Activated CD8-positive, alpha-beta memory T cell treated with anti-CD3 and anti-CD28 coated beads, Interleukin-2, amount 50 U/mL, for 48 hours (primary cell): Measurements from ENCODE around the gene CFAP45.

Source experiments
- DNase-seq: peaks from one replicate; pipeline ENCODE4 v3.0.0-alpha.2; 2020

The CFAP45 gene, protein sequence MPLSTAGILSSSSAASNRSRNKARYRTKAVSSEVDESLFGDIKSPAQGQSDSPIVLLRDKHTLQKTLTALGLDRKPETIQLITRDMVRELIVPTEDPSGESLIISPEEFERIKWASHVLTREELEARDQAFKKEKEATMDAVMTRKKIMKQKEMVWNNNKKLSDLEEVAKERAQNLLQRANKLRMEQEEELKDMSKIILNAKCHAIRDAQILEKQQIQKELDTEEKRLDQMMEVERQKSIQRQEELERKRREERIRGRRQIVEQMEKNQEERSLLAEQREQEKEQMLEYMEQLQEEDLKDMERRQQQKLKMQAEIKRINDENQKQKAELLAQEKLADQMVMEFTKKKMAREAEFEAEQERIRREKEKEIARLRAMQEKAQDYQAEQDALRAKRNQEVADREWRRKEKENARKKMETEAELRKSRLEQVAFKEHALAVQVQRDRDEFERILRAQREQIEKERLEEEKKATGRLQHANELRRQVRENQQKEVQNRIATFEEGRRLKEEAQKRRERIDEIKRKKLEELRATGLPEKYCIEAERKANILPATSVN

DNA sequence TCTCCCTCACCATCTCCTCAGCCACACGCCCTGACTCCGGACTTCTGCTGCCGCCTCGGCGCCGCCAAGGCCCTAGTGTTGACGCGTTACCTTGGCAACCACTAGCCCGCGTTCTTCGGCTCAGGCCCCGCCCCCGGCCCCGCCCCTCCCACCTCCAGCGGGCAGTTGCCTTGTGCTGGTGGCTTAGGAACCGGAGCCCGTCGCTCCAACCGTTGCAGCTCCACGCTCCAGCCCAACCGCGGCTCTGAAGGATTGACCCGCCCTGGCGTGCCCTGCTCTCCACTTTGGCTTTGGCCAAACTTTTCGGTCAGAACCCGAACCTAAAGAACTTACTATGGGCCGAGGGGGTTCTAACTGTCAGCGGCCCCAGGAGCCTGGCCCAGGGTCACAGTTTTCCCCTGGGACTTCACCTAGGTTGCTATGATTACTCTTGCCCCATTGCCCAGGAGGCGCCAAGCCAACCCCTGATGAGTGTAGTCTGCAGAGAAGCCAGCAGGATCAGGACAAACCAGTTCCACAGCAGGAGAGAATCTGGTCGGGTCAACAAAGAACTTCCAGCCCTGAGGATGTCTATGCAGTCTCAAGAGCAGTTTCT is at the start of gene CFAP45:
Gene CFAP45 (minus strand): TSS at position 80 of the 595 bp plus-strand sequence. CDS start 67 bp downstream, at position 13.
- DNase-seq = no peak

DNA sequence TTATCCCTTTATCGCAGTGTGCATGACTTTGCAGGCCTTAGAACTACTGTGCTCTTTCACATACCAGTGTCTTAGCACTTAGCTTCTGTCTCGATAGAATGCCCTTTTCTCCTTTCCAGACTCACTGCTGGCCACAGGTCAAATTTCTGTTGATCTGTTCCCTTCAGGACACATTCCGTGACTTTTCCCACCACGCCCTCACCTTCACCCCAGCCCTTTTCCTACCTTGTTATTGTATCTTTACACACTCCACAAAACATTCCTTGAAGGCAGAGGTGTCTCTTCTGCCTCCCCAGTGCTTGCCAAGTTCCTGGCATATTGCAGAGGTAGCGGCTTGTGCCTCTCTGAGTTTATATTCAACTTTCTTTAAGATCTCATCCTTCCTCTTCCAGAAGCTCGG is 49.2 kb upstream of the CFAP45 start:
- DNase-seq = no peak

DNA sequence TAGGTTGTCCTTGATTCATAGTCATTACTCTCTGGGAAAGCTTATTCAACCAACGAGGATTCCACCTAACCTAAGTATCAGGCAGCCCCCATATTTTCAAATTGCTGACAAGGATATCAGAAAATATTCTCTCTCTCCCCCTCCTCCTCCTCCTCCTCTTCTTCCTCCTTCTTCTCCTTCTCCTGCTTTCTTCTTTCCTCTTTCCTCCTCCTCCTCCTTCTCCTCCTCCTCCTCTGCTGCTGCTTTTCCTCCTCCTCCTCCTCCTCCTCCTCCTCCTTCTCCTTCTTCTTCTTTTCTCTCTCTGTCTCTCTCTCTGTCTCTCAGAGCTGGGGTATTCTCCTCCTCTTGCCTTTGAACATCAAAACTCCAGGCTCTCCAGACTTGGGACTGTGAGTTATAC is 48.0 kb upstream of the CFAP45 start:
- DNase-seq = no peak

DNA sequence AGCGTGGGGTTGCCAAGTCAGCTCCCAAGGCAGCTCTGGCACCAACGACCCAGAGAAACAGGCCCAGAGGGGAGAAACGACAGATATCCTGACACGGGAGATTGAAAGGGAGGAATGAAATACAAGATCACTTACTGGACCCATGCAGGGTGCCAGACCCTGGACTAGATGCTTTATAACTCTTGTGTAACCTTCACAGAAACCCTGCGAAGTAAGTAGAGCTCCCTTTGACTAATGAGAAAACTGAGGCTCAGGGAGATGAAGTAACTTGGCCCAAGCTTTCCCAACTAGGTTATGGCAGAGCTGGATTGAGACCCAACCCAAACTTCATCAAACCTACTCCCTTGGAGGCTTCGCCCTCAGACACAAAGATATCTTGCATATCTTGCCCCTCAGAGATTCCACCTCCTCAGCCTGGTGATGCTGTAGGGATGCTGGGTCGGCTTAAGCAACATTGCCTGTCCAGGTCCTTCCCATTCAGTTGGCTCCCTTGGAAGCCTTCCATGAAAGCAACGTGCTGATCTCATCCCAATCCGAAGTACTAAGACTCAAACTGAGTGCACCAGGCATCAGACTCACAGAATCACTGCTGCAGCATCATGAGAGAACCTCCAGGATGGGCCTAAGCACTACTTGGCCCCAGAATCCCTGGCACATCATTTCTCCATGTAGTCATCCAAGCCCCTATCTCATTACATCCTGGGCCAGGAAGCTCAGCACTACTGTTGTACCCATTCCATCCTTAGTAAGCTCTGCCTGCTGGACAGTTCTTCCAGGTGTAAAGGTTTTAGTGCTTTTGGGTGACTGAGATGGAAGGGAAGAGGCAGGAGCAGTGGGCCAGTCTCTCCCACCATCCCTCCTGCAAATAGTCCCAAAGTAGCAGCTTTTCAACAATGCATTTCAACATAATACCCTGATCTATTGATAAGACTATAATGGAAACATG is 46.5 kb upstream of the CFAP45 start:
- peak; percentile 36 for DNase-seq

DNA sequence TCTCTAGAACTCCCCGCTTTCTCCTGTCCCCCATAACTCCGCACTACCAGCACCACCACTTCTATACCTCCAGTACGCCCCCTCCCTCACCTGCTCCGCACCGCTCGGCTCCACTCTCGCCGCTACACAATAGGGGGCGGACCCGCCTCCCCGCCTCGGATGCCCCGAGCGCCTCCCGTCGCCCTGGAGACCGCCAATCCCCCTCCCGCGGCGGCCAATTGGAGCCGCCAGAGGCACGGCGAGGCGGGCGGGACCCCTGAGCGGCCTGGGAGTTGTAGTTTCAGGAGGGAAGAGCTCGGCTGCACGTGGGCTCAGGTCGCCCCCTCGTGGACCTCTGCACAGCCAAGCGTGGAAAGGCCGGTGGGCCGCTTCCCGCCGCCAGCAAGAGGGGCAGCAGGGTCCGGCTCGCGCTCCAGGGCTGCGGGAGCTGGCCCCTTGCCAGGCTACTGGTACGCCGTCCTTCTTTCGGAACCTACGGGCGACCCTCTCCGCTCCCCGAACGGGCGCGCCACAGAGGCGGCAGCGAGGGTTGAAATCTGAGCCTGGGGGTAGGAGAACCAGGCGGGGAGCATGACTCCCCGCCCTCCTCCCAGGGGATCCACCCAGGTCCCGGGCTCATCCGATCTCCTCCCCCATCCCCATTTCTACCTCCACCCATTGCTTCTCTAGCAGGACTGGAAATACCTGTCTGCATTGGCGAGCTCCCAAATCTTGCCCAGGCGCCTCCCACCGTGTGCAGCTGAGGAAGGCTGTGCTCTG is 45.7 kb upstream of the CFAP45 start, which contains the start of gene IGSF9:
Gene IGSF9 (minus strand): TSS at position 131 of the 759 bp plus-strand sequence. CDS start 2,159 bp downstream, outside the sequence.
- peak; percentile 86 for DNase-seq

DNA sequence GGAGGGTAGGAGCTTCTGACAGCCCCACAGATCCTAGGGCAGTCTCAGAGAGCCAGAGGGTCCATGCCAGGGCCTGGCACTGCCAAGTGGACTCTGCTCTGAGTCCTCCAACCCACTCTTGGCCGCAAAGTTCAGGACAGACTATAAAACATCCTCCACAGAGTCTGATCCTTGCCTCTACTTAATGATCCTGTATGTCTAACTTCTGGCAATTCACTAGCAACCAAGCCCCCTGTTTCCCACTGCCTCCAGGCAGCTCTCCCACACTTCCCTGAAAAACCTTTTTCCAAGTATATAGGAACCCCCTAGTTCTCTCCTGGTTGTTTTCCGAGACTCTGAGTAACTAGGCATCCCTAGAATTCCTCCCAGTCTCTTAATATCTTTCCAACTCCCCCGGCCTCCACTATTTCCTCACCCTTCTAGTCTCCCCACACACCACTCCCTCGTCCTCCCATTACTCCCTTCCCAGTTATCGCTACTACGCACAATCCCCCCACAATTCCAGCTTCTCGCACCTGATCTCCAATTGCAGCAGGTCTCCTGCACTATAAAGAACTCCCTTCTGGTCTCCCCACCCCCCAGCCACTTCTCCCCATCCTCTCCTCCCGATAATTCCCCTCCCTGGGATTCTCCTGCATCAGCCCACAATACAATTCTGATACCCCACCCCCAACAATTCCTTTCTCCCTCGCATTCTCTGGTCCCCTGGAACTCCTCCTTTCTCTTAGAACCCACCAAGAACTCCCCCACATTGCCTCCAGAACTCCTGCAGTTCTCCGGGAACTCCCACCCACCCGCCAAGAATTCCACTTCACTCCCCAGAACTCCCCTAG is 44.9 kb upstream of the CFAP45 start:
- DNase-seq = peak; percentile 42

DNA sequence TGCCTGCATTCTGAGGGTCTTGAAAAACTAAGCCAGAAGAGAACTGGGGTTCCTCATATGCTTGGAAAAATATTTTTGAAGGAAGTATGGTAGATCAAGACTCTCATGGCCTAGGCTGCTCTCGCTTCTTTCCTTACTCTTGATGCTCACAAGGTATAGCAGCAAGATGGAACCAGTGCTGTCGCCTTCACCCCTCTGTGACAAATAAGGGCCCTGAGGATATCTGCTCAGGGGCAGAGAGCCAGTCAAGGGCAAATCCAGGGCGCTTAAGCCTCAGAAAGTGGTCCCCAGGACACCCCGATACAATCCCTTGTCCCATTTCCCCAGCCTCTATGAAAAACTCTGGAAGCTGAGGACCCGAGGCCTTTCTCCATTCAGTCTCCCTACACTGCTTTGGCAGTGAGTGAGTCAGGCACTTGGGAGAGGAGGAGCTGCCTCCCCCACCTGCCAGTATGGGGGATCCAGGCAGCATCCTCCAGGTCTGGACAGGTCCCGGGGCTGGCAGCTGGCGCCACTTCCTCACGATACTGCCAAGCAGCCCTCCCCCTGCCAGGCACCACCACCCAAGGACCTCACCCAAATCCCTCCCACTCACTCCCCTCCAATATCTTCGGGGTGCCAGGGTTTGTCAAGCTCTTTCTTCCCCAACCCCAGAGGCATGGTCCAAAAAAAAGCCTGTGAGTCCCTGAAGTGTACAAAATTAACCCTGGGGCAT is 44.1 kb upstream of the CFAP45 start:
- peak; percentile 40 for DNase-seq

DNA sequence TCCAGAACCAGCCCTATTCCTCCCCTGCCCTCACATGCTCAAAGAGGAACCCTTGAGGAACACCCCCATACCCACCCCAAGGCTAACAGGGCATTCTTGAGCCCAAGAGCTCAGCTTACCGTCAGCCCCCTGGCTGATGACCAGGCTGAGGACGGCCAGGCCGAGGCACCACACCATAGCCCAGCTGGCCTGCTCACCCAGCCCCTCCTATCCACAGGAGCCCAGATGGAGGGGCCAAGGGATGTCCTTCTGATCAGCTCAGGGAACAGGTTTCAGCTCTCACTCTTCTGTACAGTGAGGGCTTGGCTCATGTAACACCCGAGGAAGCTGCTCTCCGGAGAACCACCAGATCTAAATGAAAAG is 43.3 kb upstream of the CFAP45 start:
- DNase-seq = peak; percentile 36

DNA sequence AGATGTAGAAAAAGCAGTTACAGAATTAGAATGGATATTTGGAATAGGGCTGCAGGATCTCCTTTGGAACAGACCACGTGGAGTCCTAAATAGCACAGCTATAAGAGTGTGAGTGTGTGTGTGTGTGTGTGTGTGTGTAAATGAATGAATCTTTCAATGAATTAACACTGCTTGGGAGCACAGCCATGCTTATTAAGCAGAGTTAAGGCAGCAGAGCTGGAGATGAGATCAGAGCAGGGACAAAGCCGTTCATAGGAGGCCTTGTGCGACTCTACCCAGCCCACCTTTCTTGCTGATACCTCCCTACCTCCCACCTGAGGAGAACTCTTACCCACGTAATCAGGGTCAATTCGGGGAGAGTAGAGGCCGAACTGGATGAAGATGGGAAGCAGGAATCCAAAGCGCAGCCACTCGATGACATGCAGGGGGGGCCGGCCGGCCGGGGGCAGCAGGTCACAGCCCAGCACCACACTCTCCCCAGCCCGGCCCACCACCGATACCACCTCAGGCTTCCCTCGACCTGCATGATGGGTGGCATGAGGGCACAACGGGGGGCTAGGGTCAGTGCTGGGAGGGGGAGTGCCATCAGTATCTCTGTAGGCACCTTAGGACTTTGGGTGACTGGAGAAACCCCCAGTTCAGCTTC is 42.8 kb upstream of the CFAP45 start:
- DNase-seq = no peak

DNA sequence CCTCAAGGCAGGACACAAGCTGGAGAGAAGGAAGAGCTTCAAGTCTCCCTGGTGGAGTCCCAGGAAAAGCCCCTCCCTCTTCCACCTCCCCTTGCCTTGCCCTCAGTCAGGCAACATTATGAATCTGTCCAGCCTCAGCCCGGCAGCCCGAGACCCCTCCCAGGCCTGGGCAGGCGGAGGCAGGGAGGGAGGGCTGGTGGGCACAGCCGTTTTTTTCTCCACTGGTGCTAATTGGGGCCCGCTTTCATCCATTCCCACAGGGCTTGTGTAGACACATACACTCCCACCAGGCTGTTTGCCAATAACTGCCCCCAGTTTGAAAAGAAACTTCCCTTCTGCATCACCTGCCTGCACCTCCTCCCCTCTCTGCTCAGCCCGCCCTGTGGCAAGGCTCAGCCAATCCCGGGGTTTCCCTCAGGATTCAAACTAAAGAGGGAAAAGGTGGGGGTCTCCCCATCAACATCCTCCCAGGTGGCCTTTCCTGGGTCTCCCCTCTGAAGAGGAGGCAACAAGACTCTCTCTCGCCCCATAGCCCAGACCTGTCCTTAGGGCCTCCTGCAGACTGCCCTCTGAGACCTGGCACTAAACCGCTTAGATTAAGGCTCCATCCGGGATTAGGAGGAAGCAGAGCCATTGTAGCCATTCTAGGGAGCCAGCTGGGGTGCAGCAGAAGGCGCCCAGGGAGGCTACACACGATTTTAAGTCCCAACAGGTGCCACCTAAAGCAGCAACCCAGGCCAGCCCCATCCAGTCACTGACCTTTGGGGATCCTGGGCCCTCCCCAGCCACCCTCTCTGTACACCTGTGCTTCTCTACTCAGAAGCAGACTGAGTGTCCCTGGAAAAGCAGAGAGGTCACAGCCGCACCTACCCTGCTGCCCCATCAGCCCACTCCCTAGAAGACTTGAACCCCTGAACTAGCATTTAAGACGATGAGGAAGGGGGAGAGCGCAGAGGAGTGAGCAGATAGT is 41.9 kb upstream of the CFAP45 start:
- no peak for DNase-seq

DNA sequence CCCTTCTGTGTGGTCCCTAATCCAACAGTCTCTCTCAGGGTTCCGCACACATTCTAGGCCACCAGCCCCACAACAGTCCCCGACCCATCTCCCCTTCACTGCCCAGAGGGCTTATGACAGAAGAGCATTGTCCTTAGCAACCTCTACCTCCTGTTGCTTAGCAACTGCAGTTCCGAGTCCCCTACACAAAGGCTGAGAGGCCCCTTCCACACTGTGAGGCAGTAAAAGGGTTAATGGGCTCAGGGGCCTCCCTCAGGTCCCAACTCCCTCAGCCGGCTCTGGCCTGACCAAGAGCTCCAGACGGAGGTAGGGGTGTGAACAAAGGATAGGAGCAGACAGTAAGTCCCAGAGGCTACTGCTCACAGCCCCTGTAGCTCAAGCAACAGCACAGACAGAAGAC is 41.2 kb upstream of the CFAP45 start:
- DNase-seq = no peak

DNA sequence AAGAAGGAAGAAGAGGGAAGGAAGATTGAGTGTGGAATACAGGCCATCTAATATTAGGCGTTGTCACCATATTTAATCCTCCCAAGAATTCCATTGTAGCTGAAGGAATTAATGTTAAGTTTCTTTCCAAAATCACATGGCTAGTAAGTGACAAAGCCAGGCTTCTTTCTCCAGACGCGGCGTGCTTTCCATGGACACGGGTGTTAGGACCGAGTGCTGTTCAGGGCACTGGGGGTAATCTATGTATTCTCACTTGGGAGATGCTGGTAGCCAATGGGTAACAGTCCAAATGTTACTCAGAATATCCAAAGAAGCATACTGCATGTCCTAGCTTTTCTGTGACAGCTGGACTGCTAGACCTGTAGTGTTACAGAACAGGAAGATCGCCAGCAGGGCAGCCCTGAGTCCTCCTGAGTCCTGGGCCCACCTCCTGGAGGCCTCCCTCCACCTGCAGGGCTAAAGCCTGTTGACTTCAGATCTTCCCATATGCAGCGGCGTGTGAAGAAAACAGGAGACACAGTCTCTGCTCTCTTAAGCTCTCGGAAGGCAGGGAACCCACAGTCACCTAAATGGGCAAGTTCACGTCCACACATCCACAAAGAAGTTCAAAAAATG is 40.1 kb upstream of the CFAP45 start:
- DNase-seq = no peak

DNA sequence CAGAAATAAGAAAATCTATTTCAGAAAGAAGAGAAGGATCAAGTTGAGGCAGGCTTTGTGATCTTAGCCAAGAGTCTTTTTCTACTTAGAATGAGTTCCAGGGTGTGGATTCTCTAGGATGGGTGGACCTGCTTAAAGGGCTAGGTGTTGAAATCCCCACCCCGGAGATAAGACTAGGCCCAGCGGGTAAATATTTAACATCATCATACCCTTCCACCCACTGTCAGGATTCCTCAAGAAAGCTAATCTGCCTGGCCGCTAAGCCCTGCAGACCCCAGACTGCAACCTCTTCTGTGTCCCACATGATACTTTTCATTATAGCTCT is 39.7 kb upstream of the CFAP45 start:
- no peak for DNase-seq

DNA sequence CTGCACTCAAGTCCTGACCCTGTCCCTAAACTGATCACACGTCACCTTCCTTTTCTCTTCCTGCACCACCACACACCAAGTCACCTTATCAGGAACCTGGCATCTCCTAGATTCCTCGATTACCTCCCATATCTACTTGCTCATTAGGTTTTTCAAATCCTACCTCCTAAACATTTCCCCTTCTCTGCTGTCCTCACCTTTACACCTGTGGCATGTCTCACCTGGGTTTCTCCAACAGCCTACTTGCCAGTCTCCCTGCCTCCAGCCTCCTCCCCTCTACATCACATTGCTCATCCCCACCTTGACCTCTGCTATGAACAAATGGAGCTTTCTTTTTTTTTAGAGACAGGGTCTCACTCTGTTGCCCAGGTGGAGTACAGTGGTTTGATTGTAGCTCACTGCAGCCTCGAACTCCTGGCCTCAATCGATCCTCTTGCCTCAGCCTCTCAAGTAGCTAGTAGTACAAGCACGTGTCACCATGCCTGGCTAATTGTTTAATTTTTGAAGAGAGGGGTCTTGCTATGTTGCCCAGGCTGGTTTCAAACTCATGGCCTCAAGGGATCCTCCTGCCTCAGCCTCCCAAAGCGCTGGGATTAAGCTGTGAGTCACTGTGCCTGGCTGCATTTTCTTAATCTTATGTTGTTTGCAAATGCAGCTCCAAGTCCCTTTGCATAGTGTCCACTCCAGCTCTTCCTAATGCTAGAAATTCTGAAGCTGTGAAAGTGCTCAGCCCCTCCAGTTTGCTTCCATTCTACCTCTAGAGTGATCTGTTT is 39.1 kb upstream of the CFAP45 start:
- no peak for DNase-seq

DNA sequence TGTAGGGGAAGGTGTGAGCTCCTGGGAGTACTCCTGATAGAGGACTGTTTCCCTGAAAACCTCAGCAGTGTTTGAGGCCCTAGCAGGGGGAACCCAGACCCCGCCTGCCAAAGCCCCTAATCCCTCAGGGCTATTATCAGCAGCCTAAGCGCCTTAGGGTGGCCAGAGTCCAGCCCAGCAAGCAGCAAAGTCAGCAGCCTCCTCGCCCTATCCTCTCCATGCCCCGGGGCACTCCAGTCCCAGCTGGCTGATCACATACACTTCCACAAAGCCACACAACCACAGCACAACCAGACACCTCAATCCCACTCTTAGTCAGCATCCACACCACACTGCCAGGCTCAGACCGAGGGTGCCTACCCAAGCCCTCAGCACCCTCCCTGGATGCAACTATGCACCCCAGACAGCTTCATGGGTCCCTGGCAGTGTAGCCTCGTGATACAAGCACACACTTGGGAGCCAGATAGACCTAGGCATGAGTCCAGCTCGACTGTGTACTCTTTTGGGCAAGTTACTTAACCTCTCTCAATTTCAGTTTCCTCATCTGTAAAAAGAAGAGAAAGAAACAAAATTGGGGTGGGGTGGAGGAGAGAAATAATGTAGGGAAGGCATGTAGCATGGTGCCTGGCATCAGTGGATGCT is 38.4 kb upstream of the CFAP45 start:
- DNase-seq = no peak

DNA sequence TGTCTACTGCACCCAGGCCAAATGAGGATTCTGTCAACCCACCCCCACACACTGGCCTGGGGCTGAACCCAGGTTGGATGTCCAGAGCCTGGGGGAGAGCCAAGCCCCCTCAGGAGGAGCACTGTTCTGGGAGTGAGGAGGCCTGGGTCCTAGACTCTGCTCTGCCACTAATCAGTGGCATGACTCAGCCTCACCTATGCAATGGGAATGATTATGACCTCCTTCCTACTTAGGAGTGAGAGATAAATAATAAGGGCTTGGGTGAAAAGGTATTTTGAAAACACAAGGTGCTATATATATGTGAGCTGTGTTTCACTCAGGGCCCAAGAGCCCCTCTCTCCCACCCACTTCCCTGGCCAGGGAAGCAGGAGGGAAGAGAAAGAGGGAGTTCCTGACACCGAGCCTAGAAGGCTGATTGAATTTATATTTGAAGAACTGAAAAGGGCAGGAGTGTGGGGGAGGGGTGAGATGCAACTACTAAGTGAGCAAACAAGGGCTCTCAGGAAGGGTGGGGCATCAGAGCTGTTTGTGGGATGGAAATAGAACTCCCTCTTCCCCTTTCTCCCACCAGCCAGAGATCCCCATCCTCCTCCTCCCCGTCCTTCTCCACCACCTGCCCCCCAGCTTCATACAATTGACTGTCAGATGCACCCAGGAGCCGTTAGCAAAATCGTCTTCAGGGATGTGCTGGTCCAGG is 37.2 kb upstream of the CFAP45 start:
- no peak for DNase-seq
